GM13977 (cell line): ENCODE measurements around the gene ARF1.
A peak's percentile ranks its signal among the peaks of the same experiment; 100 is the strongest.

Source experiments
- DNase-seq: peaks from one replicate; pipeline ENCODE4 v3.0.0; 2012; ENCODE audit warnings: low spot score
- CTCF ChIP-seq: IDR thresholded peaks from 2 replicates; pipeline ENCODE4 v1.5.1; 2012; ENCODE audit warnings: mild to moderate bottlenecking, control low read depth; ENCODE audit not compliant: insufficient read depth; ENCODE audit errors: extremely low read depth, missing control alignments
- in situ Hi-C: fragments of 300-500 bp; cut with MboI; formaldehyde crosslinking; loops from one replicate; pipeline ENCODE4 v1.12.0; 2022; ENCODE audit warnings: low sequenced_read_pairs, low pct_unique_long_range_greater_than_20kb, mixed read lengths, inconsistent platforms; ENCODE audit not compliant: unreplicated experiment

The ARF1 gene

GRCh38 chr1:228144193-228144992 is 61.9 kb downstream of the ARF1 start:
- TF ChIP-seq CTCF = no peak
- in situ Hi-C loops = no loop called here
- peak; percentile 7 for DNase-seq

DNA sequence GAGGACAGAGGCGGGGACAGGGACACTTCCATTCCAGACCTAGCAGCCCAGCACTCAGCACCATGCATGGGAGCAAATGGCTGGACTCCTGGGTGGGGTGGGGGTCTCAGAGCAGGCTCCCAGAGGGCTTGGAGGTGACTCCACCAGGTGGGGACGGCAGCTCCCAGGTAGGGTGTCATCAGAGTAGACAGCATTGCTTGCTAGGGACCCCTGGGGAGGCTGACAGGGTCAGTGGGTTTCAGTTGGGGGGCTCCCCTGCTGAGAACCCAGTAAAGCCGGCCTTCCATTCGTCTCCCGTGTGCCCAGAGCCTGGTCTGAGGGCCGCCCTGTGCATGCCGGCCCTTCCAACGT is 62.5 kb downstream of the ARF1 start:
- in situ Hi-C loops = no loop called here
- TF ChIP-seq CTCF = no peak
- DNase-seq = no peak

- no peak for TF ChIP-seq CTCF
- DNase-seq = peak; percentile 9
- in situ Hi-C loops = no loop called here
These were observed 63.2 kb downstream of the ARF1 start for GRCh38 chr1:228145463-228146416.

GRCh38 chr1:228146417-228147150 is 64.1 kb downstream of the ARF1 start:
- peak; percentile 13 for DNase-seq
- TF ChIP-seq CTCF = no peak
- in situ Hi-C loops = no loop called here

GRCh38 chr1:228147151-228147693 is 64.7 kb downstream of the ARF1 start:
- no peak for TF ChIP-seq CTCF
- in situ Hi-C loops = no loop called here
- peak; percentile 9 for DNase-seq

- no peak for DNase-seq
- in situ Hi-C loops = no loop called here
- no peak for TF ChIP-seq CTCF
These were observed 65.3 kb downstream of the ARF1 start for GRCh38 chr1:228147768-228148167.
